Stimulated activated CD4-positive, alpha-beta T cell treated with anti-CD3 and anti-CD28 coated beads, TNF-alpha, amount 100 ng/mL, for 48 hours (primary cell): ENCODE data around the gene ECI1.
A peak's percentile ranks its signal among the peaks of the same experiment; 100 is the strongest.
"Not testable (repeated sequence)": the region's sequence is repeated elsewhere in the genome, so short reads cannot be mapped to it uniquely, and the experiment has no call there.

Experiments
- DNase-seq, 3 donors: peaks; one replicate each; pipeline ENCODE4 v3.0.0-alpha.2; 2020; ENCODE audit warnings: low read depth in 3 of 3

Gene ECI1

DNA sequence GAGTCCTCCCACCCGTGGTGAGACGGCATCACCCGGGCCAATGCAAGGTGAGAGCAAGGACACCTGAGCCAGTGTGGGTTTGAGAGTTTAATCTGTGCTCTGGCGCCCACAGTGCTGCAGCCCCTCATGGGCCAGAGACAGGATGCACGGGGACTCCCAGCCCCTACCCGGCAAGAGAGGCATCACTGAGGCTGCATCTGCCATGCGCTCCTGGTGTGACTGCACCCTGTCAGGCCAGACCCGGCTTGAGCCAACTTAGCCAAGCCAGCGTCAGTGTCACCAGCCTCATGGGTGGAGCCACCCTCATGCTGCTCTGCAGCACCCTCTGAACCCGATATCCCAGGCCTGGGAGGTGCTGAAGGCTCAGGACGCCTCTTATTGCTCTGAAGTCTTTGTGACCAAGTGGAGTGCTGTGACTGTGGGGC is 39.5 kb downstream of the ECI1 start:
- no peak for DNase-seq

DNA sequence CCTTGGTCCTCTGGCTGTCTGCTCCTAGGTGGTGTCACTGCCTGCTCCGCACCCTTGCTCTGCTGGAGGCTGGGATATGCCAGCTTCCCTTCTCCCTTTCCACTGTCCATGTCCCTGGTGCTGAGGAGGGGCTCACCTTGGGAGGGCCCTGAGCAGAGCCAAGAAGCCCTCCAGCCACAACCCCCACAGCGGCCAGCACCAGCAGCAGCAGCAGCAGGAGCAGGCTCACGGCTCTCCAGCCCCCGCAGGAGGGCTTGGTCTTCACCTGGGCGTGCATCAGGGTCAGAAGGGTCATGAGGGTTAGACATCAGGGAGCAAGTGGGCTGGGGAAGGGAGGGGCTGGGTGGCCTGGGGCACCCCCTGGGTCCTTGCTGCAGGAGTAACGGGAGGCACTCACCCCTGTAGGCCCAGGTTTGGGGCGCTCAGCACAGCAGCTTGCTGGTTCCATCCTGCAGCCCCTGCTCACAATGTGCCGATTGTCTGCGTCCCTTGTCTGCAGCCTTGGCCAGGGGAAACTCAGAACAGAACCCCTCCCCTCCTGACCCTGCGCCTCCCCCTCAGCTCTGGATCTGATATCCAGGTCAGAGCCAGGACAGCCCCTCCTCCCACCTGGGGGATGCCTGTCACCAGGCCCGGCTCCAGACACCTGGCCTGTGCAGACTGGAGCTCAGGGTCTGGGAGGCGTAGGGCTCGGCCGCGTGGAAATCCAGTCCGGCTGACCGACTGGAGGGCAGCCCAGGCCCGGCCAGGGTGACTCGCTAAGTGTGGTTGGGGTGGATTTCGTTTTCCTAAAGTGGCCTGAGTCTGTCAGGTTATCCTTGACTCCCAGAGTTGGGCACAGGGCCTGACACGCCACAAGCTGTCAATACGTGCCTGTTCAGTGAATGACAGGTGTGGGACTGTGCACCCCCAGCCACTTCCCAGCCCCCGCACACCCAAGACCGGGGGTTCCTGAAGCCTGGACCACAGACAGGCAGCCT is 40.7 kb downstream of the ECI1 start, which contains the start of gene BRICD5:
BRICD5 (minus strand) TSS at position 478 of the 980 bp plus-strand sequence; CDS start at position 448, 30 bp downstream.
- no peak for DNase-seq

GRCh38 chr16:2210009-2210332 is 41.4 kb downstream of the ECI1 start:
- no peak for DNase-seq

DNA sequence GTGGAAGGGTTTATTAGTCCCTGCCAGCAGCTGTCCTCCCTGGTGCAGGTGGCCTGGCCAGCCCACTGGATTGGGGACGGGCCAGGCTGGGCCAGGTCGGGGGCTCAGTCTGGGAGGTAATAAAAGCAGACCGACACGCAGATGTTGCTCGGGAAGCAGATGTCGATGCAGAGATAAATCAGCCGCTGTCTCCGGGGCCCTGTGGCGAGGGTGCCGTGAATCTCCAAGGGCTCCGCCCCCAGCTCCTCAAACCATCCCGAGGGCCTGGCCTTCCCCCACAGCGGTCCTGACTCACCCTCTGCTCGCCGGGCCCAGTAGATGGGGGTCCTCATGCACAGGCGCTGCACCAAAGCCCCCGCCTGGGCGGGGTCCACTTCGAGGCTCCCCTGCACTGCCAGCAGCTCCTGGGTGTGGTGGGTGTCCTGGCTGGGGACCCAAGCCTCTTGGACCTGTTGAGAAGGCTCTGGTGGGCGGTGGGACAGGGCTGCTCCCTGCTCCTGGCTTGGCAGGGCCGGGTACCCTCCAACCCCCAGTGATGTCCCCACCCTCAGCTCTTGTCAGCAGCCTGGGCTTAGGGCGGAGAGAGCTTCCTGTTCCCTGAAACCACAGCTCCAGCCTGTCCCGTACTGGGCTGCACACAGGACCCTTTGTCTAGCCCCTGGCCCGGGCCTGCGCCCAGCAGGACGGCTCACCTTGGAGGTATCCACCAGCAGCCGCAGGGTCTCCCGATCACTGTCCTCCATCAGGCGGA is 42.0 kb downstream of the ECI1 start:
- DNase-seq = no peak

DNA sequence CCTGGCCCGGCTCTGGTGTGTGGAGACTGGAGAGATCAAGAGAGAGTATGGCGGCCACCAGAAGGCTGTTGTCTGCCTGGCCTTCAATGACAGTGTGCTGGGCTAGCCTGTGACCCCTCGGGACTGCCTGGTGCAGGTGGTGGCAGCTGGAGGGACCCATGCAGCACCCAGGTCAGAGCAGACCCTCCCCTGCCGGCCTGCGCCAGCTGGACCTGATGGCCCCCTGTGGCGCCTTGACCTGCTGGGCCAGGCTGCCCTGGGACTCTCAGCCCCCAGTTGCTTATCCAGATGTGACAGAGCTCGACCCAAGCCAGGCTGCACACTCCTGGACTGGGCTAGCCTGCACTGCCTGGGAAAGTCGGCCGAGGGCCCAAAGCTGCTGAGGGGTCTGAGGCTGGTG is 42.6 kb downstream of the ECI1 start:
- no peak for DNase-seq

- no peak for DNase-seq
These were observed 43.1 kb downstream of the ECI1 start for GRCh38 chr16:2208308-2208707.

DNA sequence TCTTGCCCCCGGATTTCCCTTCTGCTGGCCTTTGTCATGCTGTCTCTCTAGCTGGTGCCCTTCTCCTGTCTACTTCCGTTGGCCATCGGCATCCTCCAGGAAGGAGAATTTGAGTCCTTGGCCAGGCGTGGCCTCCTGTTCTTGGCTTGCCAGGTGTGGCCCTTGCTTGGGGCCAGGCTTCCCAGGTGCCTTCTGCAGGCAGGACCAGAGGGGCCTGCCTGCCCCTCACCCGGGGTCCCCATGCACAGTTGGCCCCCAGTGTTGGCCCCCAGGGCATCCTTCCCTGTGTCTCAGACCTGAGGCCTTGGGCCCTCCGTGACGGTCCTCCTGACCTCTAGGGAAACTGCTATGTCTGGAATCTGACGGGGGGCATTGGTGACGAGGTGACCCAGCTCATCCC is 43.5 kb downstream of the ECI1 start:
- DNase-seq = no peak

DNA sequence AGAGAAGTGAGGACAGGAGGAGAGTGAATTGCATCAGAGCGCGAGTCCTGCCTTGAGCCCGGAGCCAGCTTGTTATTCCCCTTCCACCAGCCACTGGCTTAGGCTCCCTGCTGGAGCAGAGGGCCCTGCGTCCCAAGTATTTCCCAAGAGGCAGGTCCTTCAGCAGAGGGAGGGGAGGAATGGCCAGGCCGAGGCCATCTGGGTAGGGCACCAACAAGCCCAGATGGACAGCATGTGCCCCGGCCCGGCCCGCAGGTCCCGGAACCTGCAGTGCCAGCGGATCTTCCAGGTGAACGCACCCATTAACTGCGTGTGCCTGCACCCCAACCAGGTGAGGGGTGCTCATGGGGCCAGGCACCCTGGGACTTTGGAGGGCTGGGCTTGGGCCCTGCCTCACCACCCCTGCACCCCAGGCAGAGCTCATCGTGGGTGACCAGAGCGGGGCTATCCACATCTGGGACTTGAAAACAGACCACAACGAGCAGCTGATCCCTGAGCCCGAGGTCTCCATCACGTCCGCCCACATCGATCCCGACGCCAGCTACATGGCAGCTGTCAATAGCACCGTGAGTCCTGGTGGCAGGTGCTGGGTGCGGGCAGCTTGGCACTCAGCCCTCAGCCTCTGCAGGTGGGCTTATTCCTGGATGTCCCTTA is 44.5 kb downstream of the ECI1 start:
- DNase-seq = no peak

GRCh38 chr16:2206420-2206779 is 45.0 kb downstream of the ECI1 start:
- no peak for DNase-seq

DNA sequence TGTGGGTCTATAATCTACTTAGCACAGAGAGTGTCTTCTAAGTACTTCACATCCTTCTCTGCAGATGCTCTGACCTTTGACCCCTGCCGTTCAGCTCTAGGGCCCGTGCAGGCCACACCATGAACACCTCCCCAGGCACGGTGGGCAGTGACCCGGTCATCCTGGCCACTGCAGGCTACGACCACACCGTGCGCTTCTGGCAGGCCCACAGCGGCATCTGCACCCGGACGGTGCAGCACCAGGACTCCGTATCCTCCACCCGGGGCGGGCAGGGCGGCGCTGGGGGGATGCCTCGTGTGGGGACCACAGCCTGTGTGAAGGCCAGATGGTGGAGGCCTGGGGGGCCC is 45.4 kb downstream of the ECI1 start:
- no peak for DNase-seq

GRCh38 chr16:2205104-2205966 is 46.1 kb downstream of the ECI1 start, which contains the start of gene MLST8:
Gene MLST8, plus strand, starts transcription at chr16:2205454. Its CDS starts 632 bp downstream, at chr16:2206086.
- peak; percentile 69 to 87 (median 70) for DNase-seq

- DNase-seq = no peak
These were observed 46.8 kb downstream of the ECI1 start for GRCh38 chr16:2204416-2205103.

- not testable (repeated sequence) for DNase-seq
These were observed 48.2 kb downstream of the ECI1 start for GRCh38 chr16:2203119-2203688.

DNA sequence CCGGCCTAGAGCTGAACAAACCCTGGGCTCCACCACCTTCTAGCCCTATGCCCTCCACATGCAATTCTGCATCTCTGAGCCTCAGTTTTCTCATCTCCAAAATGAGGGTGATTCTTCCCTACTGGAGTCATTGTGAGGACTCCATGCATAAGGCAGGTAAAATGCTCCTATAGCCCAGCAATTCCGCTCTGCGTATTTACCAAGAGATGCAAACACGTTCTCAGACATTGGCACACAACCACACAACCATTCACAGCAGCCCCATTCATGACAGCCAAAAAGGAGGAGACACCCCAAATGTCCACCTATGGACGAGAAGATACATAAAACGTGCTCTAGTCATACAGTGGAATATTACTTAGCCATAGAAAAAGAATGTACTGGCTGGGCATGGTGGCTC is 51.1 kb downstream of the ECI1 start:
- DNase-seq = no peak

DNA sequence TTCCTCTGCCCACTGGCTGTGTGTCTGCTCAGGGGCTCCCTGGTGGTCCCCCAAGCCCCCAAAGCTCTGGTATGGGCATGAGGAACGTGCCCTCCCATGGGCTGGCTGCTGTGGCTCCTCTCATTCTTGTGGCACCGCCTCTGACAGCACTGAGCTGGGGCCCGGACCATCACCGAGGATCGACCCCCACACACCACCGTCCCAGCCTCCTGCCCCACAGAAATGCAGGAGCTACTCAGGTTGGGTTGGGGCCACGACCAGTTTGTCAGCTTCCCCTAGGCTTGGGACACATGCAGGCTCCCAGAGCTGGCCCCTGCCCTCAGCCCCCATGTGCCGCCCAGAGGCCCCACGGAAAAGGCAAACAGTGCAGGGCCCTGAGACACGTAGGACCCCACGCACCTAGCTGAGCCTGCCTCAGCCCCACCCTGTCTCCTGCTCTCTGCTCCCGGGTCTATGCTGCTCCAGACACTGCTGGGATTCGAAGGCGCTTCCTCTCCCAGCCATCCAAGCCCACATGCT is 51.7 kb downstream of the ECI1 start:
- DNase-seq = no peak

DNA sequence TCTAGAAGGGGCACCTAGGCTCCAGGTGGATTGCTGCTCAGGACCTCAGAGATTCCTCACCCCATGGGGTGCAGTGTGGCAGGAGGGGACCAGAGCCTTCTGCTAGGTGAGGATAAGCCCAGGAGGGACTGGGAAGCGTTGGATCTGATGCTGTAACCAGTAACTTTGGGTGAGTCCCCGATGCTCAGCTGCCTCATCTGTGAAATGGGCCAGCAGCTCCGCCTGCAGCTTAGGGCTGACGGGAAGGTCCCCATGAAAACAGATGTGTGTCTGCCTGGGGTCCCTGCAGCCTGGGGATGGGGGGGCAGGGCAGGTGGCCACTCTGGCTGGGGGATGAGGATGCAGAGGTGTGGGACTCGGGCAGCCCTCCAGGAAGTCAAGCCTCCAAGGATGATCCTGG is 52.3 kb downstream of the ECI1 start:
- DNase-seq = no peak

GRCh38 chr16:2198283-2198682 is 53.1 kb downstream of the ECI1 start:
- no peak for DNase-seq

GRCh38 chr16:2197765-2198164 is 53.6 kb downstream of the ECI1 start:
- DNase-seq = no peak

DNA sequence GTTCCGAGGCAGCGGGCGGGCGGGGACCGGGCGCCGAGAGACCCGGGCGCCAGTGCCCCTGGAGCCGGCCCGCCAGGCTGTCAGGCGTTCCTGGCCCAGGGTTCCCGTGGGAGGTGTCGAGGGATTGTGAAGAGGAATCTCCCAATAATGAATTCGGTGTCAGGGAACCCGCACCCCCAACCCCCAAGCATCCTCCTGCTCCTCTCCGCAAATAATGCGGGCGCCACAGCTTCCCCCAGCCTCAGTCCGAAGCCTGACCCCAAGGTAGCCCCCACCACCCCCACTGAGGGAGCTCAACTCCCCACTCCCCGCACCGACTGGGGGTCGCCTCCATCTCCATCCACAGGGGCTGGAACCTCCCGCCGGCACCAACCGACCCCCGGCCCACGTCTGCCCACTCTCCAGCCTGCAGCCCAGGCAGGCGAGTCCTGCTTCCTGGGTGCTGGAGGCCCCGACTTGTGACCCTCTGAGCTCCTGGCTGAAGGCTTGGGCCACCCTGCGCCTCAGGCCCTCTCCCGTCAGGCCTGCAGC is 54.3 kb downstream of the ECI1 start:
- no peak for DNase-seq
